Measurements from ENCODE around the gene BMF. TPM values are rescaled to one million over a fixed set of nuclear protein-coding genes. Genes with fewer than 3 reads are reported as not detected.

The BMF gene
- total RNA-seq, 4 donors from 2014 or later, result 4.6 to 8.3 (median 6.3) TPM

GRCh38 chr15:40081691-40082194, 26.9 kb downstream of the BMF start:
- no peak for DNase-seq (ENCODE audit: extremely low spot score)
- H3K27me3 ChIP-seq, result no peaks in the 10 kb centered on the region

GRCh38 chr15:40080847-40081246, 27.8 kb downstream of the BMF start:
- intact Hi-C loops (cut with DNase I), result no loop called here
- H3K36me3 ChIP-seq, result no peaks in the 10 kb centered on the region
- peaks cover 23 to 30% (median 25%) of the 10 kb centered on the region in 4 donors for H3K4me1 ChIP-seq
- H3K27ac ChIP-seq (replicated peaks in 1 of 4), result peak overlapping the region; percentile 55 to 73 (median 71)
- H3K4me3 ChIP-seq, result peak overlapping the region in 1 of 4 donors; percentile 49
- TF ChIP-seq CTCF (IDR thresholded peaks at IDR 0.05) (no peak), POLR2A (IDR thresholded peaks at IDR 0.05; ENCODE audit: low read depth) (no peak), POLR2AphosphoS5 (IDR thresholded peaks at IDR 0.05) (no peak), EP300 (IDR thresholded peaks at IDR 0.05) (no peak)
- DNase-seq (ENCODE audit: extremely low spot score), result no peak
- H3K27me3 ChIP-seq, result no peaks in the 10 kb centered on the region
- no peaks in the 10 kb centered on the region for H3K9me3 ChIP-seq
- WGBS, result 77% methylated on average over 5 of the region's 5 CpGs

More at GRCh38 chr15:40081691-40082194, 26.9 kb downstream of the BMF start:
- Histone ChIP-seq H3K9me3 (no peaks in the 10 kb centered on the region), H3K4me1 (peaks cover 28 to 34% (median 30%) of the 10 kb centered on the region in 4 donors), H3K27ac (replicated peaks in 1 of 4) (peak overlapping the region; percentile 55 to 73 (median 71)), H3K4me3 (peak overlapping the region; percentile 40 to 49 (median 42)), H3K36me3 (no peaks in the 10 kb centered on the region)
- intact Hi-C loops (cut with DNase I), result no loop called here
- TF ChIP-seq CTCF (IDR thresholded peaks at IDR 0.05), result peak in 1 of 3 experiments; percentile 7
- no peak for TF ChIP-seq EP300 (IDR thresholded peaks at IDR 0.05)
- TF ChIP-seq POLR2A (IDR thresholded peaks at IDR 0.05; ENCODE audit: low read depth), result no peak
- peak; percentile 32 to 75 for TF ChIP-seq POLR2AphosphoS5 (IDR thresholded peaks at IDR 0.05)
- 3% methylated on average over 12 of the region's 12 CpGs for WGBS

DNA sequence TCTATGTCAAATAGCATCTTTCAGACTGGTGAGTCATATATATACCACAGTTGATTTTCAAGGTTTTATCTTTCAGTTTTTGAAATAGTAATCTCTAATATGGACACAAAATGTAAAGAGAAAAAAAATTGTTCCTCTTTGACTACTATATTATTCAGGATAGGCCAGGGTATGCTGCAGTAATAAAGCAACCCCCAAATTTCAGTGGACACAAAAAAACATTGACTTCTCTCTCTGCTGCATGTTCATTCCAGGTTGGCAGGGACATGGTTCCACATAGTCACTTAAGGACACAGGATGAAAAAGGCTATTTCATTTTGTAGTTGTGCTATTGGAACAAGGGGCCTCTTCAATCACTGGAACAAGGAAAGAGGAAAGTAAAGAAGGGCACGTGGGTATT, 28.6 kb downstream of the BMF start:
- no peaks in the 10 kb centered on the region for H3K36me3 ChIP-seq
- H3K4me3 ChIP-seq, result no peak overlapping the region
- intact Hi-C loops (cut with DNase I), result no loop called here
- H3K27me3 ChIP-seq, result no peaks in the 10 kb centered on the region
- H3K4me1 ChIP-seq, result peaks cover 23 to 30% (median 25%) of the 10 kb centered on the region in 4 donors
- TF ChIP-seq POLR2A (IDR thresholded peaks at IDR 0.05; ENCODE audit: low read depth) (no peak), POLR2AphosphoS5 (IDR thresholded peaks at IDR 0.05) (no peak), EP300 (IDR thresholded peaks at IDR 0.05) (no peak), CTCF (IDR thresholded peaks at IDR 0.05) (no peak)
- no peak overlapping the region for H3K27ac ChIP-seq (replicated peaks in 1 of 4)
- 59% methylated on average over 1 of the region's 1 CpG for WGBS
- no peak for DNase-seq (ENCODE audit: extremely low spot score)
- no peaks in the 10 kb centered on the region for H3K9me3 ChIP-seq

- no peaks in the 10 kb centered on the region for H3K27me3 ChIP-seq
- no peak for TF ChIP-seq EP300 (IDR thresholded peaks at IDR 0.05)
- no peak for TF ChIP-seq POLR2AphosphoS5 (IDR thresholded peaks at IDR 0.05)
- TF ChIP-seq CTCF (IDR thresholded peaks at IDR 0.05), result no peak
- no peak for TF ChIP-seq POLR2A (IDR thresholded peaks at IDR 0.05; ENCODE audit: low read depth)
- WGBS, result 97% methylated on average over 6 of the region's 6 CpGs
- H3K9me3 ChIP-seq, result no peaks in the 10 kb centered on the region
- H3K36me3 ChIP-seq, result no peaks in the 10 kb centered on the region
- no peak overlapping the region for H3K4me3 ChIP-seq
- H3K27ac ChIP-seq (replicated peaks in 1 of 4), result no peak overlapping the region
- H3K4me1 ChIP-seq, result peaks cover 23 to 30% (median 25%) of the 10 kb centered on the region in 4 donors
- DNase-seq (ENCODE audit: extremely low spot score), result no peak
- intact Hi-C loops (cut with DNase I), result no loop called here
Measured at GRCh38 chr15:40079456-40079855, 29.2 kb downstream of the BMF start.
